ENCODE data around the gene IQSEC1. TPM values are rescaled to one million over a fixed set of nuclear protein-coding genes. Genes with fewer than 3 reads are reported as not detected.

Gene IQSEC1
- polyA plus RNA-seq, 1 donor (not counting 4 experiments of a cell fraction or from before 2014, with no cell fraction given), result 2.8 TPM

DNA sequence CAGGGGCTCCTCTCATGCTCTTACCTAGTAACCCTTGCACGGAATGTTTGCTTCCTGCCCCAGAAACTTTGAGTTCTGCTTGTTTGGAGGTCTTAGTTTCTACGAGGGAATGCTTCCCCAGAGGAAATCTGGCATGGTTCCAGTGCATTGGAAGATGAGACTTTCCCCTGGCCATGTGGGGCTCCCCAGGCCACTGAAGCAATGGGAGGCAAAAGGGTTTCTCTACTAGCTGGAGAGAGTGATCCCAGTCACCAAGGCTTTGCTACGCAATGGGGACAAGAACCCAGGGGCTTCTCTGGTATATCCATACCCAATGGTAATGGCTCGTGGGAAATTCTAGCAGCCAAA is 187.7 kb downstream of the IQSEC1 start:
- no peaks in the 10 kb centered on the region for H3K9me1 ChIP-seq (ENCODE audit: control insufficient read depth, extremely low read depth, insufficient read depth, low read length)
- peaks cover 3% of the 10 kb centered on the region for H3K4me1 ChIP-seq (ENCODE audit: control insufficient read depth, extremely low read depth, insufficient read depth, low read length)
- no peak overlapping the region for H3K9ac ChIP-seq (ENCODE audit: control insufficient read depth, extremely low read depth, insufficient read depth, low read length)
- H3K4me3 ChIP-seq (ENCODE audit: control insufficient read depth in 2 of 3, extremely low read depth in 1 of 3, insufficient read depth in 2 of 3, low read depth in 1 of 3, low read length in 3 of 3), result no peak overlapping the region
- TF ChIP-seq CTCF (optimal IDR thresholded peaks at IDR 0.05 in 1 of 3, IDR thresholded peaks at IDR 0.05 in 1 of 3, conservative IDR thresholded peaks at IDR 0.05 in 1 of 3; ENCODE audit: extremely low read depth in 1 of 3, insufficient read depth in 2 of 3, low read length in 3 of 3), result no peak
- TF ChIP-seq EZH2 (IDR thresholded peaks at IDR 0.05; ENCODE audit: low read length), result no peak
- no peaks in the 10 kb centered on the region for H3K9me3 ChIP-seq (ENCODE audit: control insufficient read depth, low read depth, low read length)
- DNase-seq (ENCODE audit: low read depth, low spot score) (no peak), FAIRE-seq (no peak)
- no peak overlapping the region for H3K4me2 ChIP-seq (ENCODE audit: control insufficient read depth, extremely low read depth, insufficient read depth, low read depth, low read length)
- no peak overlapping the region for H3K27ac ChIP-seq (ENCODE audit: control insufficient read depth, insufficient read depth, low read length)
- peaks cover 19% of the 10 kb centered on the region for H3K27me3 ChIP-seq (ENCODE audit: control insufficient read depth, extremely low read depth, insufficient read depth, low read length)
- no peaks in the 10 kb centered on the region for H4K20me1 ChIP-seq (ENCODE audit: control insufficient read depth, extremely low read depth, insufficient read depth, low read length)
- H2AFZ ChIP-seq (ENCODE audit: control insufficient read depth, low read length), result no peak overlapping the region
- H3K79me2 ChIP-seq (ENCODE audit: control insufficient read depth, insufficient read depth, low read length), result no peaks in the 10 kb centered on the region
- dilution Hi-C loops (cut with MboI; ENCODE audit: extremely low pct_ligation_motif_present, low sequenced_read_pairs), result no loop called here
- no peaks in the 10 kb centered on the region for H3K36me3 ChIP-seq (ENCODE audit: control insufficient read depth in 2 of 2, extremely low read depth in 1 of 2, insufficient read depth in 2 of 2, low read length in 2 of 2)

DNA sequence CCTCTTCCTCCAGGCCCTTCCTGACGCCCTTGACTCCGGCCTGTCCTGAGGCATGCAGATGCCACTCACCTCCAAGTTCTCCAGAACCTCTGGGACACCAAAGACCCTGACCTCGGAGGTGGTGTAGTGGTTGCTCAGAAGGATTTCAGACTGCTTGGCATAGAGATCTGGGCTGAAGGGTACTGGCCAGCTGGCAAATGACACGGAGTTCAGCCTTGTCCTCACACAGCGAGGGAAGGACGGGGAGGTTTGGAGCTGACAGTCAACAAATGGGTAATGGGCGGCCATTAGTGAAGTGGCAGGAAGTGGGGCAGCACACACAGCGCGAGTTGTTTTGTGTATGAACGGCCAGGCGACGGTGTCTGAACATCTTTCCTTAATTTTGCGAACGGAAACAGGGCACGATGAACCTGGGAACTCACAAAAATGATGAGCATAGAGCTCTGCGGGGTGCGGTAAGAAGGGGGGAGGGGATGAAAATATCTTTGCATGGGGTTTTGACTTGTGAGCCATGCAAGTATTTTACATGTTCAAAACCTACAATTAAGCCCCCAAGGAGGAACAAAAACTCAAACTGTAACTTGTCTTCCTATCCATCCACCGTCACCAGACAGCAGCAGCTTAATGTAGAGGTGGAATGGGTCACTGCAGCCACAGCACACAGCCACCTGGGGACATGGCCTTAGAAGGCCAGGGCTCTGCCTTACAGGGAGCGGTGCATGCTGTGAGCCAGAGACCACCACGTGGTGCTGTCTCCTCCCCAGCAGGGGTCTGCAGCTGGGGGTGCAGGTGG is 188.2 kb downstream of the IQSEC1 start:
- Histone ChIP-seq H3K4me1 (ENCODE audit: control insufficient read depth, extremely low read depth, insufficient read depth, low read length) (peaks cover 3% of the 10 kb centered on the region), H3K36me3 (ENCODE audit: control insufficient read depth in 2 of 2, extremely low read depth in 1 of 2, insufficient read depth in 2 of 2, low read length in 2 of 2) (no peaks in the 10 kb centered on the region), H4K20me1 (ENCODE audit: control insufficient read depth, extremely low read depth, insufficient read depth, low read length) (no peaks in the 10 kb centered on the region), H3K4me3 (ENCODE audit: control insufficient read depth in 2 of 3, extremely low read depth in 1 of 3, insufficient read depth in 2 of 3, low read depth in 1 of 3, low read length in 3 of 3) (no peak overlapping the region), H3K4me2 (ENCODE audit: control insufficient read depth, extremely low read depth, insufficient read depth, low read depth, low read length) (no peak overlapping the region), H3K9ac (ENCODE audit: control insufficient read depth, extremely low read depth, insufficient read depth, low read length) (no peak overlapping the region), H2AFZ (ENCODE audit: control insufficient read depth, low read length) (no peak overlapping the region), H3K9me3 (ENCODE audit: control insufficient read depth, low read depth, low read length) (no peaks in the 10 kb centered on the region), H3K79me2 (ENCODE audit: control insufficient read depth, insufficient read depth, low read length) (no peaks in the 10 kb centered on the region), H3K27ac (ENCODE audit: control insufficient read depth, insufficient read depth, low read length) (no peak overlapping the region), H3K9me1 (ENCODE audit: control insufficient read depth, extremely low read depth, insufficient read depth, low read length) (no peaks in the 10 kb centered on the region), H3K27me3 (ENCODE audit: control insufficient read depth, extremely low read depth, insufficient read depth, low read length) (peaks cover 19% of the 10 kb centered on the region)
- DNase-seq (ENCODE audit: low read depth, low spot score) (no peak), FAIRE-seq (no peak)
- dilution Hi-C loops (cut with MboI; ENCODE audit: extremely low pct_ligation_motif_present, low sequenced_read_pairs), result no loop called here
- TF ChIP-seq CTCF (optimal IDR thresholded peaks at IDR 0.05 in 1 of 3, IDR thresholded peaks at IDR 0.05 in 1 of 3, conservative IDR thresholded peaks at IDR 0.05 in 1 of 3; ENCODE audit: extremely low read depth in 1 of 3, insufficient read depth in 2 of 3, low read length in 3 of 3), result no peak
- TF ChIP-seq EZH2 (IDR thresholded peaks at IDR 0.05; ENCODE audit: low read length), result no peak
